Mucosa of rectum (tissue), 2 donors: ENCODE data around the gene TBKBP1.

Experiments
- H3K27ac ChIP-seq, 2 donors: one replicate each; pipeline ENCODE4 v1.7.0; 2013; ENCODE audit warnings: inconsistent platforms in 2 of 2, low read depth in 2 of 2, low read length in 2 of 2
- H3K27me3 ChIP-seq, 2 donors: one replicate each; pipeline ENCODE4 v1.7.0; 2013; ENCODE audit warnings: low read length in 2 of 2; ENCODE audit not compliant: control insufficient read depth in 2 of 2, insufficient read depth in 2 of 2
- H3K36me3 ChIP-seq, 2 donors: one replicate each; pipeline ENCODE4 v1.7.0; 2013; ENCODE audit warnings: low read length in 2 of 2; ENCODE audit not compliant: control insufficient read depth in 2 of 2, insufficient read depth in 2 of 2
- H3K4me1 ChIP-seq, 2 donors: one replicate each; pipeline ENCODE4 v1.7.0; 2013; ENCODE audit warnings: low read length in 2 of 2, mild to moderate bottlenecking in 1 of 2; ENCODE audit not compliant: control insufficient read depth in 2 of 2, insufficient read depth in 2 of 2
- H3K4me3 ChIP-seq, 2 donors: one replicate each; pipeline ENCODE4 v1.7.0; 2013; ENCODE audit warnings: low read length in 2 of 2
- H3K9ac ChIP-seq, 2 donors: one replicate each; pipeline ENCODE4 v1.7.0; 2013; ENCODE audit warnings: low read length in 2 of 2, low read depth in 1 of 2, mild to moderate bottlenecking in 1 of 2
- H3K9me3 ChIP-seq, 2 donors: one replicate each; pipeline ENCODE4 v1.7.0; 2013; ENCODE audit warnings: low read length in 2 of 2; ENCODE audit not compliant: control insufficient read depth in 2 of 2
- donor health status: healthy.
- donor health status: Normal muscosa, but diverticular disease.

TBKBP1 gene

DNA sequence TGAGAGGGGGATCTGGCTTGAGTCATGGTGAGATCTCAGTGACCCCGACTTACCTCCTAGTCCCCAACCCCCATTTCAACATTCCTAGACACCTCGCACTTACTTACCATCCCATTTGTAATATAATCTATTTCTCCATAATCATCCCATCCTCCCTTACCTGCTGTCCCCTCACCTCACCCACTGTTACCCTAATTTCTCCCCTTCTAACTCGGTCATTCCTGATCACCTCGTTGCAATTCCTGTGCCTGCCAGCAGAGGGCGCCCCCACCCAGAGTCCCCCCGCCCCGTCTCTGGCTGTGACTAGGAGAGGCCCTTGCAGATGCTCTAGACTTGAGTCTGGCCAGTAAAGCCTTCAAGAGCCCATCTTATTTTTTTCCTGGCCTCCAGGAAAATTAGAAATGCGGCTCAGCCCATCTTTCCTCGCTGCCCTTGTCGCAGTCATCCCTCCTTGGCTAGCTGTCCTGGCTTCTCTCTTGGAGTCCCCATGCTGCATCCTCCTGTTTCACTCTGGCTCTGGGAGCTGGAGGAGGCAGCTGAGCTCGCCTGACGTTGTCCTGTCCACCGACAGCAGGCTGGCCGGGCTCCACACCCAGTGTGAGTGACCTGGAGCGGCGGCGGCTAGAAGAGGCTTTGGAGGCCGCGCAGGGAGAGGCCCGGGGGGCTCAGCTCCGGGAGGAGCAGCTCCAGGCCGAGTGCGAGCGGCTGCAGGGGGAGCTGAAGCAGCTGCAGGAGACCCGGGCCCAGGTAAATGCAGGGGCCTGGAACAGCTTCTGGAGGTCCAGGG lies 5.0 kb downstream of the TBKBP1 start:
- Histone ChIP-seq H3K27ac (no peak overlapping the region), H3K9ac (no peak overlapping the region), H3K4me1 (peaks cover 5 to 7% of the 10 kb centered on the region in 2 donors), H3K36me3 (no peaks in the 10 kb centered on the region), H3K4me3 (no peak overlapping the region), H3K9me3 (no peaks in the 10 kb centered on the region), H3K27me3 (peaks cover 0 to 4% of the 10 kb centered on the region in 2 donors)

- H3K4me1 ChIP-seq: peaks cover 5 to 8% of the 10 kb centered on the region in 2 donors
- H3K27ac ChIP-seq: no peak overlapping the region
- H3K36me3 ChIP-seq: no peaks in the 10 kb centered on the region
These were observed 5.5 kb downstream of the TBKBP1 start for GRCh38 chr17:47699536-47699840.

DNA sequence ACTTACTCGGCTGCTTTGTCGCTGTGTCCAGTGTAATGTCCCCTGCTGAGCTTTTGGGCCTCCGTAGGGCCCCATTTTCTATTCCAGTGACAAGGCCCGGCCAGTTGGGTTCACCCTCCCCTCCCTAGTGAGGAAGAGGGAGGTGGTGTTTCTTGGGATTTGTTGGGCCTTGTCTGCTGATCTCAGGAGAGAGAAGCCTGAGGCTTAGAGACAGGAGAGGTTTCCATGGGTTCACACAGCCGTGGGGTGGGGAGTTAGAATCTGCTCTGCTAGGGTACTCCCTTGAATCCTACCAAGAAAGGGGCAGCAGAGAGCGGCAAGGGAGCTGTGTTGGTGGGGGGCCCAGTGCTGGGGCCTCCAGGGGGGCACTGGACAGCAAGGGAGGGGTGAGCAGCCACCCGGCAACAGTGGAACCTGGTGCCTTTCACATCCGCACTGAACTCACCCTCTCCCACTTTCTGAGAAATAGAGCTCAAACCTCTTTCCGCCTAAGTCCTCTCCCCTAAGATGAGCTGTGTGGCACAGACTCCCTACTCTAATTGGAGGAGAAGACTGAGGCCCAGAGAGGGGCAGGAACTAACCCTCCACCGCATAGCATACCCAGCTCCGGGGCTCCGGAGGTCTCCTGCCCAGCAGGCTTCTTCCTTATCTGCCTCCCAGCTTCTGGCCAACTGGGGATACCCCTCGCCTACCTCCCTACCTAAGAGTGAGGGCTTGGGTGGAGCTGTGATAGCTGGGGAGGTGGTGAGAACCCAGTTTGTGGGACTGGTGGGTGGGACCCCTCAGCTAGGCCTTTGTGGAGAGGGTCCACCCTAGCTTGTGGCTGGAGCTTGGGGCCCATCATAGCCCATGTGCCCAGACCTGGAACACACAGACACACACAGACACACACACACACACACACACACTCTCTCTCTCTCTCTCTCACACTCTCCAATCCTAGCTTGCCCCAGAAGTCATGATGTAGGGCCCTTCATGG lies 6.8 kb downstream of the TBKBP1 start:
- Histone ChIP-seq H3K27me3 (no peaks in the 10 kb centered on the region), H3K4me1 (peaks cover 0 to 2% of the 10 kb centered on the region in 2 donors), H3K9ac (no peak overlapping the region), H3K4me3 (no peak overlapping the region), H3K9me3 (no peaks in the 10 kb centered on the region), H3K27ac (no peak overlapping the region), H3K36me3 (no peaks in the 10 kb centered on the region)

More at GRCh38 chr17:47699536-47699840, 5.5 kb downstream of the TBKBP1 start:
- Histone ChIP-seq H3K4me3 (no peak overlapping the region), H3K27me3 (peaks cover 0 to 4% of the 10 kb centered on the region in 2 donors), H3K9ac (no peak overlapping the region), H3K9me3 (no peaks in the 10 kb centered on the region)

DNA sequence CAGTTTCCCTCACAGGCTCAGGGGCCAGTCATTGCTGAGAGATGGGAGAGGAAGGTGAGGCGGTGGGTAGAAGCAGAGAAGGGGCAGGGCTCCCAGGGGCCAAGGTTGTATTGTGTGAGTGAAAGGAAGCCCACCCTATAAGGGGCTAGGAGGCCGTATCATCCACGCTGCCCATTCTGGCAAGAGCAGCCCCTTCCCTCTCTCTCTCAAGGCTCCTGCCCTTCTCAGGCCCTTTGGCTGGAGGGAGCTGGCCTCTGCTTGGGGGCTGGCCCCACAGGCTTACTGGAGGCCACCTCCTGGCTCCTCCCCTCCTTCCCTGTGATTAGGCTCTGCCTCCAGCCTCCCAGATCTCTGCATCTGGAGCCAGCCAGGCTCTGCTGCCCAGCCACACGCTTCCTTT lies 7.6 kb downstream of the TBKBP1 start:
- Histone ChIP-seq H3K9ac (no peak overlapping the region), H3K27me3 (no peaks in the 10 kb centered on the region), H3K4me3 (no peak overlapping the region), H3K27ac (no peak overlapping the region), H3K36me3 (no peaks in the 10 kb centered on the region), H3K9me3 (no peaks in the 10 kb centered on the region), H3K4me1 (peaks cover under 1 to 2% of the 10 kb centered on the region in 2 donors)

DNA sequence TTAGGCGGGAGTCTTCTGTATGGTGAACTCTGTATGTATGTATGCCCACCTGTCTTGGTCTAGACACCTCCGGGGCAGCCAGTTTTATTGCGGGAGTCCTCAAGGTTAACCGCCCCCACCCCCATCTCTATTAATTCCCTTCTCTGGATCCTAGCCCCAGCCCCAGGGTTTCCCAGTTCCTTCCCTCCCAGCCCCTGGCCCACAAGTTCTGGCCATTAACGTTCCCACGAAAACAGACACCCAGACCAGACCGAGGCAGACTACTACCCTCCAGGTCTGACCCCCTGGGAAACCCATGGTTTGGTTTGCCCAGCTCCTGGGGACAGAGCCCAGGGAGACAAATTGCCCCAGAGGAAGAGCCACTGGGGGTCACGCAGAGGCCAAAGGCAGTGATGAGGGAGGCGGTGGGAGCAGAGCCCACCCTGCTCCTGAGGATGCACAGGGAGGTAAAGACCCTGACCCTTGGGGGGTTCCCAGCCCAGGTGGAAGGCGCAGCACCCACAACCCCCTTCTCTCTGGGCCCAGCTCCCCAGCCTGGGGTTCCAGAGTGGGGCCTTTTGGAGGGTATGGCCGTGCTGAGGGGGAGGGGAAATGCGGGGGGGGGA lies 8.5 kb downstream of the TBKBP1 start:
- Histone ChIP-seq H3K27me3 (no peaks in the 10 kb centered on the region), H3K36me3 (no peaks in the 10 kb centered on the region), H3K9ac (no peak overlapping the region), H3K27ac (no peak overlapping the region), H3K4me1 (peaks cover 2 to 7% of the 10 kb centered on the region in 2 donors), H3K9me3 (no peaks in the 10 kb centered on the region), H3K4me3 (no peak overlapping the region)

DNA sequence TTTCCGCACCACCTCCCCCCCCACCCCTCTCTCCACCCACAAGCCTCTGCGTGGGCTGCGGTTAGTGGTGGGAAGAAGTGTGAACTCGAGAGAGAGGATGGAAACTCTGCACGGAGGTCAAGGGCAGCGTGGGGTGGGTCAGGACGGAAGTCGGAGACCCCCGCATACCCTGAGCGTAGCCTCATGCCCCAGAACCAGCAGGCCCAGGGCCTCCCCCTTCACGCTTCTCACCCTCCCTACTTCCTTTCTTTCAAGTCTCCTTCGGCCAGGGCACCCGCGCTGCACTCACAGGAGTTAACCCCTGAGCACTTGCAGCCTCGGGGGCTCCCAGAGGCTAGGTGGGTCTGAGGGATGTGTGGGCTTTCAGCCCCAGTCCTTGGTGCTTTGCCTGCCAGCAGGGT lies 9.2 kb downstream of the TBKBP1 start:
- Histone ChIP-seq H3K9me3 (no peaks in the 10 kb centered on the region), H3K4me3 (peak overlapping the region in 1 of 2 donors; percentile 26), H3K9ac (no peak overlapping the region), H3K36me3 (no peaks in the 10 kb centered on the region), H3K27me3 (no peaks in the 10 kb centered on the region), H3K4me1 (peaks cover 2 to 7% of the 10 kb centered on the region in 2 donors), H3K27ac (peak overlapping the region in 1 of 2 donors; percentile 16)

GRCh38 chr17:47703671-47704070 lies 9.7 kb downstream of the TBKBP1 start:
- no peaks in the 10 kb centered on the region for H3K36me3 ChIP-seq
- H3K9me3 ChIP-seq: no peaks in the 10 kb centered on the region
- H3K4me1 ChIP-seq: peaks cover 2 to 7% of the 10 kb centered on the region in 2 donors
- peak overlapping the region in 1 of 2 donors; percentile 16 for H3K27ac ChIP-seq
- no peaks in the 10 kb centered on the region for H3K27me3 ChIP-seq
- H3K4me3 ChIP-seq: no peak overlapping the region
- H3K9ac ChIP-seq: no peak overlapping the region

GRCh38 chr17:47704116-47704515 lies 10.2 kb downstream of the TBKBP1 start:
- Histone ChIP-seq H3K27me3 (no peaks in the 10 kb centered on the region), H3K9ac (no peak overlapping the region), H3K4me3 (no peak overlapping the region), H3K9me3 (no peaks in the 10 kb centered on the region), H3K4me1 (peaks cover 2 to 7% of the 10 kb centered on the region in 2 donors), H3K27ac (no peak overlapping the region), H3K36me3 (no peaks in the 10 kb centered on the region)

GRCh38 chr17:47704736-47705135 lies 10.8 kb downstream of the TBKBP1 start:
- Histone ChIP-seq H3K27me3 (no peaks in the 10 kb centered on the region), H3K36me3 (no peaks in the 10 kb centered on the region), H3K4me3 (no peak overlapping the region), H3K9me3 (no peaks in the 10 kb centered on the region), H3K27ac (no peak overlapping the region), H3K4me1 (peaks cover 2 to 7% of the 10 kb centered on the region in 2 donors), H3K9ac (no peak overlapping the region)
